HepG2 (cell line): Measurements from ENCODE around the gene EPG5. TPM values are rescaled to one million over a fixed set of nuclear protein-coding genes. Genes with fewer than 3 reads are reported as not detected.

Source experiments
- ATAC-seq: fragments of 200-7000 bp; cut with Tn5 transposase; 3 replicates; pipeline ENCODE4 v1.9.1; 2020; ENCODE audit warnings: mild to moderate bottlenecking, moderate library complexity
- BruUV-seq: library from RNA; stranded (reverse); fragments of 400-500 nt; replicated peaks from 2 replicates; lab custom pipeline; 2021; lab: Mats Ljungman, UMichigan
- CTCF ChIA-PET: fragments of 300-600 bp; formaldehyde crosslinking; extraction: SDS; loops from one replicate; lab custom pipeline; 2021; ENCODE audit warnings: low total read pairs, inconsistent platforms, low intra/inter-chr PET ratio; lab: Yijun Ruan, JAX
- POLR2A ChIA-PET: fragments of 350-600 bp; sonication (Branson Sonifier 250); formaldehyde crosslinking; loops from one replicate; lab custom pipeline; 2020; ENCODE audit warnings: antibody characterized with exemption, inconsistent platforms; lab: Yijun Ruan, JAX
- DNase-seq: peaks from one replicate; pipeline ENCODE4 v3.0.0-alpha.2; 2015; ENCODE audit warnings: low spot score
- FAIRE-seq: peaks from 3 replicates; lab custom pipeline; 2011; peaks lifted over from hg19 to GRCh38; lab: Jason Lieb, UNC
- H2AFZ ChIP-seq: one replicate; pipeline ENCODE4 v1.6.1; 2011; ENCODE audit warnings: low read length, inconsistent platforms
- H3K27ac ChIP-seq: fragments of 300-600 bp; 3 replicates; pipeline ENCODE4 v1.8.0; 2011; ENCODE audit warnings: mixed run types, mild to moderate bottlenecking, mixed read lengths, low read length, inconsistent platforms; ENCODE audit not compliant: insufficient read depth; ENCODE audit errors: extremely low read length
- H3K27me3 ChIP-seq, 2 experiments: fragments of 200-600 bp in 1 of 2; 2 replicates in 1 of 2; 3 replicates in 1 of 2; pipeline versions ENCODE4 v1.6.0 to v1.8.0; 2011; ENCODE audit warnings: low read length in 2 of 2, mild to moderate bottlenecking in 2 of 2, moderate library complexity in 2 of 2, inconsistent platforms in 1 of 2; ENCODE audit not compliant: insufficient read depth in 2 of 2, control insufficient read depth in 1 of 2
- H3K36me3 ChIP-seq, 2 experiments: fragments of 200-600 bp in 1 of 2; replicated peaks in 1 of 2; 2 replicates in 1 of 2; 3 replicates in 1 of 2; pipeline versions ENCODE4 v1.5.1 to v1.8.0; 2011; ENCODE audit warnings: low read length in 2 of 2, inconsistent platforms in 1 of 2; ENCODE audit not compliant: insufficient read depth in 2 of 2, control insufficient read depth in 1 of 2
- H3K4me1 ChIP-seq: 2 replicates; pipeline ENCODE4 v1.5.1; 2012; ENCODE audit warnings: low read length, inconsistent platforms; ENCODE audit not compliant: insufficient read depth
- H3K4me2 ChIP-seq: 2 replicates; pipeline ENCODE4 v1.6.0; 2011; ENCODE audit warnings: low read depth, low read length, inconsistent platforms
- H3K4me3 ChIP-seq, 3 experiments: fragments of 200-600 bp in 1 of 3; sonication (generic), shearing (Covaris generic) in 1 of 3; replicated peaks in 1 of 3; 2 replicates each; pipeline ENCODE4 v1.5.1; 2011 to 2016; ENCODE audit warnings: low read length in 3 of 3, inconsistent platforms in 2 of 3, low read depth in 2 of 3, mild to moderate bottlenecking in 2 of 3, control low read depth in 1 of 3, mixed read lengths in 1 of 3; ENCODE audit not compliant: insufficient read depth in 1 of 3
- H3K79me2 ChIP-seq: one replicate; pipeline ENCODE4 v1.6.1; 2011; ENCODE audit warnings: low read length, inconsistent platforms; ENCODE audit not compliant: insufficient read depth
- H3K9ac ChIP-seq: 2 replicates; pipeline ENCODE4 v1.6.0; 2011; ENCODE audit warnings: mild to moderate bottlenecking, low read depth, low read length, inconsistent platforms; ENCODE audit not compliant: insufficient read depth
- H3K9me3 ChIP-seq: 2 replicates; pipeline ENCODE4 v1.5.1; 2012; ENCODE audit warnings: mild to moderate bottlenecking, low read length
- H4K20me1 ChIP-seq: 2 replicates; pipeline ENCODE4 v1.6.0; 2011; ENCODE audit warnings: inconsistent platforms, mild to moderate bottlenecking, low read length, moderate library complexity; ENCODE audit not compliant: insufficient read depth
- KDM5A ChIP-seq: fragments of 200-600 bp; sonication (generic); IDR thresholded peaks from 2 replicates; pipeline ENCODE4 v1.7.0; 2018; ENCODE audit warnings: antibody characterized with exemption, mild to moderate bottlenecking, low read length, borderline replicate concordance
- MED1 ChIP-seq: sonication (generic); formaldehyde crosslinking; IDR thresholded peaks from 2 replicates; pipeline ENCODE4 v1.4.0; 2020; ENCODE audit warnings: missing genetic modification reagents
- NFYB ChIP-seq: sonication (generic); formaldehyde crosslinking; IDR thresholded peaks from 2 replicates; pipeline ENCODE4 v1.4.0; 2020; ENCODE audit warnings: missing genetic modification reagents
- PAF1 ChIP-seq: IDR thresholded peaks from 2 replicates; pipeline ENCODE4 v1.6.1; 2016; ENCODE audit warnings: missing genetic modification reagents, missing compliant biosample characterization
- PBX3 ChIP-seq: sonication (generic); formaldehyde crosslinking; IDR thresholded peaks from 2 replicates; pipeline ENCODE4 v1.8.1; 2023; ENCODE audit warnings: missing genetic modification reagents, inconsistent platforms, borderline replicate concordance
- PCBP2 ChIP-seq: fragments of 200-400 bp; formaldehyde crosslinking; optimal IDR thresholded peaks from 2 replicates; pipeline ENCODE3; 2018; ENCODE audit warnings: low read length, low read depth; ENCODE audit not compliant: poor library complexity, severe bottlenecking
- PLSCR1 ChIP-seq: sonication (generic); formaldehyde crosslinking; IDR thresholded peaks from 2 replicates; pipeline ENCODE4 v1.5.0; 2020; ENCODE audit warnings: missing genetic modification reagents, mild to moderate bottlenecking, borderline replicate concordance
- SMC3 ChIP-seq: IDR thresholded peaks from 2 replicates; pipeline ENCODE4 v1.6.1; 2011; ENCODE audit warnings: low read length, improper control_type of control experiment
- SNAPC4 ChIP-seq: sonication (generic); formaldehyde crosslinking; IDR thresholded peaks from 2 replicates; pipeline ENCODE4 v1.4.0; 2020; ENCODE audit warnings: mild to moderate bottlenecking, missing genetic modification reagents
- TCF12 ChIP-seq, 2 experiments: fragments of 450-650 bp in 1 of 2; sonication (generic) in 1 of 2; formaldehyde crosslinking in 1 of 2; IDR thresholded peaks; 2 replicates each; pipeline versions ENCODE4 v1.6.1 to v1.8.0; 2017 to 2022; ENCODE audit warnings: antibody characterized with exemption in 1 of 2, mild to moderate bottlenecking in 1 of 2, missing genetic modification reagents in 1 of 2, moderate library complexity in 1 of 2
- TFDP1 ChIP-seq: IDR thresholded peaks from 2 replicates; pipeline ENCODE4 v1.6.1; 2016; ENCODE audit warnings: missing compliant biosample characterization, missing genetic modification reagents, borderline replicate concordance
- THAP7 ChIP-seq: sonication (generic); formaldehyde crosslinking; IDR thresholded peaks from 2 replicates; pipeline ENCODE4 v1.8.1; 2023; ENCODE audit warnings: mild to moderate bottlenecking, missing genetic modification reagents
- ZFP37 ChIP-seq: sonication (generic); formaldehyde crosslinking; IDR thresholded peaks from 2 replicates; pipeline ENCODE4 v1.4.0; 2020; ENCODE audit warnings: missing genetic modification reagents, borderline replicate concordance
- ZNF616 ChIP-seq: sonication (generic); formaldehyde crosslinking; IDR thresholded peaks from 2 replicates; pipeline ENCODE4 v1.5.0; 2020; ENCODE audit warnings: low read depth, mild to moderate bottlenecking, missing genetic modification reagents
- WGBS: methylation state at CpG from one replicate; pipeline ENCODE4 v1.1.6; 2017; ENCODE audit warnings: low lambda C conversion rate; 5-methylcytosine and 5-hydroxymethylcytosine counted together
- in situ Hi-C: cut with HindIII; loops from 2 replicates; pipeline ENCODE4 v1.10.0; 2017; ENCODE audit warnings: low pct_unique_long_range_greater_than_20kb; ENCODE audit not compliant: extremely low pct_ligation_motif_present
- intact Hi-C: fragments of 100-400 bp; cut with micrococcal nuclease; formaldehyde crosslinking; loops from one replicate; pipeline ENCODE4 v1.10.0; 2022; ENCODE audit not compliant: unreplicated experiment
- polyA plus RNA-seq, 8 experiments: library from polyadenylated mRNA; depleted of rRNA in 3 of 8; stranded (reverse) in 7 of 8; unstranded in 1 of 8; fragments of >200 nt; fragmentation: Illumina TruSeq in 4 of 8; extraction: Trizol in 4 of 8; gene quantifications; 2 replicates each; pipeline versions ENCODE4 v1.2.1 to v1.2.3, GENCODE V29; 2011 to 2016; ENCODE audit warnings: low read depth in 4 of 8, missing spikeins in 1 of 8, mixed read lengths in 1 of 8; ENCODE audit not compliant: insufficient read depth in 1 of 8
- total RNA-seq, 5 experiments: library from RNA; depleted of rRNA; stranded (reverse); fragments of >200 nt; fragmentation: Illumina TruSeq; extraction: Trizol; gene quantifications; 2 replicates each; pipeline ENCODE4 v1.2.3, GENCODE V29; 2016; ENCODE audit warnings: low read depth in 1 of 5

The EPG5 gene
- total and polyA plus RNA-seq, 2 of the 13 experiments (the other 11 are each of a cell fraction or from before 2014, with no cell fraction given): 6.7 to 9.3 TPM

- intact Hi-C loops (no loop called here), in situ Hi-C loops (loop anchor here (10.0 kb wide), 1 partner anchor 170 kb away; no protein-coding TSS in a partner anchor)
- no peak for ATAC-seq
- ChIA-PET CTCF (no interaction called here), POLR2A (no interaction called here)
- no peak for DNase-seq
- H3K36me3 ChIP-seq: no peaks in the 10 kb centered on the region
- H3K9me3 ChIP-seq: no peaks in the 10 kb centered on the region
- no peaks in the 10 kb centered on the region for H4K20me1 ChIP-seq
- H3K4me1 ChIP-seq: peaks cover 7% of the 10 kb centered on the region; the same call in 1 of the 2 replicates
- H3K4me3 ChIP-seq: no peak overlapping the region
- no TSS peak for BruUV-seq
- no peak overlapping the region for H3K9ac ChIP-seq
- 0% methylated on average over 1 of the region's 1 CpG for WGBS
- peaks cover 0 to 1% of the 10 kb centered on the region in 2 experiments; a peak in 2 of 5 replicates for H3K27me3 ChIP-seq
- no peaks in the 10 kb centered on the region for H3K79me2 ChIP-seq
- TF ChIP-seq ZFP37 (no peak), SNAPC4 (CRISPR knock-in tag) (no peak), KDM5A (no peak), ZNF616 (no peak), TFDP1 (CRISPR knock-in tag) (no peak), NFYB (CRISPR knock-in tag) (no peak), PBX3 (no peak), TCF12 (IDR thresholded peaks at IDR 0.05) (no peak), TCF12 (CRISPR knock-in tag; IDR thresholded peaks at IDR 0.05) (no peak), PCBP2 (no peak), PAF1 (CRISPR knock-in tag) (no peak), THAP7 (CRISPR knock-in tag) (no peak), PLSCR1 (CRISPR knock-in tag) (no peak), SMC3 (no peak), MED1 (CRISPR knock-in tag) (no peak)
- FAIRE-seq: no peak
- no peak overlapping the region for H2AFZ ChIP-seq
- H3K27ac ChIP-seq: no peak overlapping the region
- no peak overlapping the region for H3K4me2 ChIP-seq
Measured at GRCh38 chr18:45834306-45834705, 132.8 kb downstream of the EPG5 start.
